SK-N-SH (cell line): ENCODE results near the gene SURF4.

ENCODE experiments used
- CTCF ChIP-seq: fragments of 200-600 bp; sonication (generic); IDR thresholded peaks from 2 replicates; pipeline ENCODE4 v1.6.1; 2017; ENCODE audit warnings: antibody characterized with exemption, mild to moderate bottlenecking, moderate library complexity
- MXI1 ChIP-seq: IDR thresholded peaks from 2 replicates; pipeline ENCODE4 v1.6.1; 2012; ENCODE audit warnings: mild to moderate bottlenecking, low read depth, low read length, improper control_type of control experiment
- SIN3A ChIP-seq: IDR thresholded peaks from 2 replicates; pipeline ENCODE4 v1.6.1; 2012; ENCODE audit warnings: low read depth, mild to moderate bottlenecking, low read length, moderate library complexity, borderline replicate concordance
- TAF1 ChIP-seq: IDR thresholded peaks from 2 replicates; pipeline ENCODE4 v1.6.1; 2012; ENCODE audit warnings: low read depth, mild to moderate bottlenecking, low read length, moderate library complexity, borderline replicate concordance

GRCh38 chr9:133425049-133425632 is 49.3 kb upstream of the SURF4 start:
- TF ChIP-seq MXI1: no peak
- TF ChIP-seq TAF1: no peak
- TF ChIP-seq SIN3A: no peak
- TF ChIP-seq CTCF: no peak
